Suprapubic skin (tissue), 4 donors: ENCODE results near the gene KDM8.

Source experiments
- EP300 ChIP-seq: sonication (generic); formaldehyde crosslinking; IDR thresholded peaks from one replicate; pipeline ENCODE4 v1.6.1; 2017; ENCODE audit warnings: antibody characterized with exemption
- POLR2AphosphoS5 ChIP-seq, 3 donors: sonication (generic); formaldehyde crosslinking; IDR thresholded peaks; one replicate each; pipeline ENCODE4 v1.6.1; 2017; ENCODE audit warnings: antibody characterized with exemption in 3 of 3
- TF ChIP-seq, protein P1 (sequence below), 2 donors: fragments of 200-600 bp in 1 of 2; fragments of 450-650 bp in 1 of 2; sonication (generic) in 1 of 2; IDR thresholded peaks; one replicate each; pipeline ENCODE4 v1.5.1; 2016 to 2019; ENCODE audit warnings: antibody characterized with exemption in 2 of 2, mild to moderate bottlenecking in 1 of 2, moderate library complexity in 1 of 2

DNA sequence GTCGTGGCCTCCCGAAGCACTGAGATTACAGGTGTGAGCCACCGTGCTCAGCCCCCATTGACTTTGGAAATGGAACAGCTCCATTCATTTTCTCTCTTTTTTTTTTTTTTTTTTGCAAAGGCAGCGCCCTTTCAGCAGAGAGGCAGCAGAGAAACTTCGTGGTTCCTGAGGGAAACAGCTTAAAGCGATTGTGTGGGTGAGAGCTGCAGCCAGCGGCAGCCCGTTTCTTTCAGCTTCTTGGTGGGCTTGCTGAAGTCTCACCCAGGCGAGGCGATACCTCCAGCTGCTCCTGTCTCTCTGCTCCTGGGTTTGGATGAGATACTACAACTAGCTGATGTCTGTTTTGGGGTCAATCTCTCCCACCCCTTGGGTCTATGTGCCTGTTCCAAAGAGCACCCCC, 7.7 kb downstream of the KDM8 start:
- TF ChIP-seq, protein P1, sequence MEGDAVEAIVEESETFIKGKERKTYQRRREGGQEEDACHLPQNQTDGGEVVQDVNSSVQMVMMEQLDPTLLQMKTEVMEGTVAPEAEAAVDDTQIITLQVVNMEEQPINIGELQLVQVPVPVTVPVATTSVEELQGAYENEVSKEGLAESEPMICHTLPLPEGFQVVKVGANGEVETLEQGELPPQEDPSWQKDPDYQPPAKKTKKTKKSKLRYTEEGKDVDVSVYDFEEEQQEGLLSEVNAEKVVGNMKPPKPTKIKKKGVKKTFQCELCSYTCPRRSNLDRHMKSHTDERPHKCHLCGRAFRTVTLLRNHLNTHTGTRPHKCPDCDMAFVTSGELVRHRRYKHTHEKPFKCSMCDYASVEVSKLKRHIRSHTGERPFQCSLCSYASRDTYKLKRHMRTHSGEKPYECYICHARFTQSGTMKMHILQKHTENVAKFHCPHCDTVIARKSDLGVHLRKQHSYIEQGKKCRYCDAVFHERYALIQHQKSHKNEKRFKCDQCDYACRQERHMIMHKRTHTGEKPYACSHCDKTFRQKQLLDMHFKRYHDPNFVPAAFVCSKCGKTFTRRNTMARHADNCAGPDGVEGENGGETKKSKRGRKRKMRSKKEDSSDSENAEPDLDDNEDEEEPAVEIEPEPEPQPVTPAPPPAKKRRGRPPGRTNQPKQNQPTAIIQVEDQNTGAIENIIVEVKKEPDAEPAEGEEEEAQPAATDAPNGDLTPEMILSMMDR (IDR thresholded peaks at IDR 0.05): no peak
- TF ChIP-seq POLR2AphosphoS5 (IDR thresholded peaks at IDR 0.05) (no peak), EP300 (no peak)
